ENCODE data around the gene ACADS. TPM values are rescaled to one million over a fixed set of nuclear protein-coding genes. Genes with fewer than 3 reads are reported as not detected.
A peak's percentile ranks its signal among the peaks of the same experiment; 100 is the strongest.

The ACADS gene
- total and polyA plus RNA-seq, 9 of the 15 experiments (the other 6 are each of a cell fraction or from before 2014, with no cell fraction given) = 0.06 to 20.3 (median 8.8) TPM

- Histone ChIP-seq H3K27ac (ENCODE audit: extremely low read depth, low read depth, low read length) (no peak overlapping the region), H3K27me3 (ENCODE audit: control insufficient read depth in 2 of 2, insufficient read depth in 2 of 2, low read length in 2 of 2) (peaks cover 20 to 42% of the 10 kb centered on the region in 2 experiments), H3K4me1 (replicated peaks in 1 of 2; ENCODE audit: control insufficient read depth in 2 of 2, insufficient read depth in 2 of 2, low read length in 2 of 2) (no peaks in the 10 kb centered on the region; a peak in 2 of 5 replicates), H2AFZ (ENCODE audit: low read depth, low read length) (no peak overlapping the region), H3K4me3 (no peak overlapping the region), H3K9ac (ENCODE audit: insufficient read depth in 1 of 2, low read depth in 2 of 2, low read length in 2 of 2) (no peak overlapping the region), H3K4me2 (ENCODE audit: insufficient read depth, low read length) (no peak overlapping the region), H3K9me3 (replicated peaks; ENCODE audit: control insufficient read depth, insufficient read depth, low read depth, low read length) (no peaks in the 10 kb centered on the region), H3K36me3 (ENCODE audit: control insufficient read depth, insufficient read depth, low read length) (no peaks in the 10 kb centered on the region), H3K9me1 (ENCODE audit: control insufficient read depth, insufficient read depth, low read length) (no peaks in the 10 kb centered on the region), H4K20me1 (replicated peaks; ENCODE audit: control insufficient read depth, insufficient read depth, low read length) (no peaks in the 10 kb centered on the region), H3K79me2 (ENCODE audit: control insufficient read depth, insufficient read depth, low read length) (no peaks in the 10 kb centered on the region)
- ChIA-PET CTCF (ENCODE audit: low intra/inter-chr PET ratio) (no interaction called here), POLR2A (interaction anchor here (0.6 kb wide), 1 partner anchor 543 kb away, joined by 3 read pairs; no protein-coding TSS in a partner anchor)
- 11% methylated on average over 8 of the region's 8 CpGs for WGBS (ENCODE audit: insufficient coverage, low coverage, missing lambda C conversion rate)
- intact Hi-C loops (cut with micrococcal nuclease) (no loop called here), in situ Hi-C loops (cut with MboI) (no loop called here)
- no TSS peak for BruUV-seq (replicated peaks)
- ATAC-seq (no peak), DNase-seq (ENCODE audit: extremely low read depth in 1 of 4, low spot score in 3 of 4) (no peak), FAIRE-seq (no peak)
- TF ChIP-seq FOXK1 (CRISPR knock-in tag; IDR thresholded peaks at IDR 0.05; ENCODE audit: borderline replicate concordance) = no peak
- TF ChIP-seq CTBP1 (IDR thresholded peaks at IDR 0.05; ENCODE audit: borderline replicate concordance) = no peak
- no peak for TF ChIP-seq SMC3 (conservative IDR thresholded peaks at IDR 0.05; ENCODE audit: insufficient read depth, low read depth, low read length)
- no peak for TF ChIP-seq ZNF780A (CRISPR knock-in tag; IDR thresholded peaks at IDR 0.05)
- no peak for TF ChIP-seq PRPF4 (IDR thresholded peaks at IDR 0.05; ENCODE audit: insufficient read depth, low read depth, low read length, poor library complexity, severe bottlenecking)
- TF ChIP-seq, protein P1, sequence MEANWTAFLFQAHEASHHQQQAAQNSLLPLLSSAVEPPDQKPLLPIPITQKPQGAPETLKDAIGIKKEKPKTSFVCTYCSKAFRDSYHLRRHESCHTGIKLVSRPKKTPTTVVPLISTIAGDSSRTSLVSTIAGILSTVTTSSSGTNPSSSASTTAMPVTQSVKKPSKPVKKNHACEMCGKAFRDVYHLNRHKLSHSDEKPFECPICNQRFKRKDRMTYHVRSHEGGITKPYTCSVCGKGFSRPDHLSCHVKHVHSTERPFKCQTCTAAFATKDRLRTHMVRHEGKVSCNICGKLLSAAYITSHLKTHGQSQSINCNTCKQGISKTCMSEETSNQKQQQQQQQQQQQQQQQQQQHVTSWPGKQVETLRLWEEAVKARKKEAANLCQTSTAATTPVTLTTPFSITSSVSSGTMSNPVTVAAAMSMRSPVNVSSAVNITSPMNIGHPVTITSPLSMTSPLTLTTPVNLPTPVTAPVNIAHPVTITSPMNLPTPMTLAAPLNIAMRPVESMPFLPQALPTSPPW (CRISPR knock-in tag; IDR thresholded peaks at IDR 0.05) = 0 out of 2 replicates have a peak, but pooled peaks have one; percentile 22
- TF ChIP-seq CSDE1 (IDR thresholded peaks at IDR 0.05) = no peak
- TF ChIP-seq ZNF224 (CRISPR knock-in tag; IDR thresholded peaks at IDR 0.05) = no peak
- no peak for TF ChIP-seq RBM25 (IDR thresholded peaks at IDR 0.05; ENCODE audit: low read depth, low read length, severe bottlenecking)
- no peak for TF ChIP-seq ZNF146 (CRISPR knock-in tag; IDR thresholded peaks at IDR 0.05; ENCODE audit: unreplicated experiment)
- TF ChIP-seq, protein P2, sequence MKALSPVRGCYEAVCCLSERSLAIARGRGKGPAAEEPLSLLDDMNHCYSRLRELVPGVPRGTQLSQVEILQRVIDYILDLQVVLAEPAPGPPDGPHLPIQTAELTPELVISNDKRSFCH (CRISPR knock-in tag; IDR thresholded peaks at IDR 0.05) = no peak
- TF ChIP-seq, protein P2 (tag; IDR thresholded peaks at IDR 0.05) = no peak
- peak; percentile 15 for TF ChIP-seq MEIS2 (IDR thresholded peaks at IDR 0.05; ENCODE audit: partially characterized antibody)
- TF ChIP-seq MCM2 (IDR thresholded peaks at IDR 0.05; ENCODE audit: low read depth) = no peak
- TF ChIP-seq E2F3 (CRISPR knock-in tag; IDR thresholded peaks at IDR 0.05) = no peak
- TF ChIP-seq CCNT2 (IDR thresholded peaks at IDR 0.05; ENCODE audit: borderline replicate concordance, extremely low read depth, insufficient read length, low read depth, low read length) = no peak
- no peak for TF ChIP-seq THRB (CRISPR knock-in tag; conservative IDR thresholded peaks at IDR 0.05)
- TF ChIP-seq EHMT2 (IDR thresholded peaks at IDR 0.05) = no peak
- no peak for TF ChIP-seq ZNF24 (IDR thresholded peaks at IDR 0.05)
- no peak for TF ChIP-seq ZNF143 (CRISPR knock-in tag; IDR thresholded peaks at IDR 0.05)
Measured at GRCh38 chr12:120678572-120678971, 47.1 kb upstream of the ACADS start.

All from K562 (cell line).